Endothelial cell of umbilical vein (primary cell): ENCODE results near the gene ADAT1. TPM values are rescaled to one million over a fixed set of nuclear protein-coding genes. Genes with fewer than 3 reads are reported as not detected.

ENCODE experiments used
- BruUV-seq: library from RNA; stranded (reverse); fragments of 400-500 nt; replicated peaks from 2 replicates; lab custom pipeline; 2021; lab: Mats Ljungman, UMichigan
- CTCF ChIA-PET: fragments of 300-600, 350-600 bp; sonication (Branson Sonifier 250); formaldehyde crosslinking; loops from one replicate; lab custom pipeline; 2021; ENCODE audit warnings: antibody characterized with exemption, inconsistent platforms; lab: Charles Lee
- POLR2A ChIA-PET: fragments of 300-600, 350-600 bp; sonication (Branson Sonifier 250); formaldehyde crosslinking; loops from one replicate; lab custom pipeline; 2021; ENCODE audit warnings: antibody characterized with exemption, inconsistent platforms; lab: Charles Lee
- DNase-seq: peaks from one replicate; pipeline ENCODE4 v3.0.0-alpha.2; 2011; ENCODE audit warnings: low read depth, low spot score
- FAIRE-seq: peaks from 2 replicates; lab custom pipeline; 2011; peaks lifted over from hg19 to GRCh38; lab: Jason Lieb, UNC
- H2AFZ ChIP-seq: 2 replicates; pipeline ENCODE4 v1.6.0; 2012; ENCODE audit warnings: low read depth, low read length, control low read depth, inconsistent platforms
- H3K27ac ChIP-seq: 2 replicates; pipeline ENCODE4 v1.5.1; 2011; ENCODE audit warnings: low read depth, mild to moderate bottlenecking, control low read depth, low read length, moderate library complexity; ENCODE audit not compliant: insufficient read depth
- H3K27me3 ChIP-seq, 2 experiments: 2 replicates each; pipeline versions ENCODE4 v1.6.0 to v1.6.1; 2011; ENCODE audit warnings: low read length in 2 of 2, mixed read lengths in 1 of 2; ENCODE audit not compliant: control insufficient read depth in 2 of 2, insufficient read depth in 2 of 2
- H3K36me3 ChIP-seq, 2 experiments: 2 replicates in 1 of 2; 3 replicates in 1 of 2; pipeline ENCODE4 v1.5.1; 2011; ENCODE audit warnings: low read length in 2 of 2, mild to moderate bottlenecking in 1 of 2, moderate library complexity in 1 of 2; ENCODE audit not compliant: control insufficient read depth in 2 of 2, insufficient read depth in 2 of 2; ENCODE audit errors: extremely low read depth in 1 of 2
- H3K4me1 ChIP-seq: 3 replicates; pipeline ENCODE4 v1.5.1; 2011; ENCODE audit warnings: mild to moderate bottlenecking, low read length; ENCODE audit not compliant: control insufficient read depth, insufficient read depth; ENCODE audit errors: extremely low read depth
- H3K4me2 ChIP-seq: 2 replicates; pipeline ENCODE4 v1.6.1; 2011; ENCODE audit warnings: low read length, control low read depth, mixed read lengths; ENCODE audit not compliant: insufficient read depth
- H3K4me3 ChIP-seq, 3 experiments: fragments of 200-600 bp in 1 of 3; sonication (generic), shearing (Covaris generic) in 1 of 3; replicated peaks in 1 of 3; 2 replicates each; pipeline ENCODE4 v1.5.1; 2011 to 2016; ENCODE audit warnings: control low read depth in 3 of 3, low read length in 3 of 3, mild to moderate bottlenecking in 2 of 3, inconsistent platforms in 1 of 3, low read depth in 1 of 3, moderate library complexity in 1 of 3; ENCODE audit not compliant: insufficient read depth in 1 of 3
- H3K79me2 ChIP-seq: 2 replicates; pipeline ENCODE4 v1.6.0; 2012; ENCODE audit warnings: low read length, inconsistent platforms; ENCODE audit not compliant: control insufficient read depth, insufficient read depth
- H3K9ac ChIP-seq: replicated peaks from 2 replicates; pipeline ENCODE3; 2011; ENCODE audit warnings: low read length, control low read depth; ENCODE audit not compliant: insufficient read depth; ENCODE audit errors: extremely low read depth
- H3K9me1 ChIP-seq: replicated peaks from 3 replicates; pipeline ENCODE4 v1.6.0; 2011; ENCODE audit warnings: mild to moderate bottlenecking, low read length; ENCODE audit not compliant: control insufficient read depth, insufficient read depth; ENCODE audit errors: extremely low read depth
- H3K9me3 ChIP-seq: replicated peaks from 2 replicates; pipeline ENCODE4 v1.5.1; 2012; ENCODE audit warnings: low read length, inconsistent platforms; ENCODE audit not compliant: control insufficient read depth, insufficient read depth
- H4K20me1 ChIP-seq: replicated peaks from 2 replicates; pipeline ENCODE3; 2011; ENCODE audit warnings: mild to moderate bottlenecking, low read length; ENCODE audit not compliant: control insufficient read depth, insufficient read depth; ENCODE audit errors: extremely low read depth
- EZH2 ChIP-seq: IDR thresholded peaks from 2 replicates; pipeline ENCODE4 v1.6.1; 2012; ENCODE audit warnings: borderline replicate concordance, low read depth, mild to moderate bottlenecking, moderate library complexity, low read length, inconsistent platforms; ENCODE audit not compliant: severe bottlenecking
- POLR2A ChIP-seq: IDR thresholded peaks from 2 replicates; pipeline ENCODE4 v1.6.1; 2012; ENCODE audit warnings: low read depth, mild to moderate bottlenecking, control low read depth, low read length
- POLR2AphosphoS5 ChIP-seq: IDR thresholded peaks from 2 replicates; pipeline ENCODE4 v1.6.1; 2012; ENCODE audit warnings: low read depth, mild to moderate bottlenecking, control low read depth, low read length, moderate library complexity; ENCODE audit not compliant: insufficient read depth
- dilution Hi-C: fragments of 300-500 bp; cut with MboI; formaldehyde crosslinking; loops from one replicate; pipeline ENCODE4 v1.15.0; 2019; ENCODE audit warnings: low sequenced_read_pairs; ENCODE audit not compliant: extremely low pct_ligation_motif_present
- intact Hi-C: fragments of 100-400 bp; cut with micrococcal nuclease; formaldehyde crosslinking; loops from one replicate; pipeline ENCODE4 v1.10.0; 2022
- polyA plus RNA-seq, 4 experiments: library from polyadenylated mRNA; depleted of rRNA in 3 of 4; stranded (reverse) in 3 of 4; unstranded in 1 of 4; fragments of >200 nt; gene quantifications; 2 replicates each; pipeline versions ENCODE4 v1.2.1 to v1.2.3, GENCODE V29; 2011 to 2012; ENCODE audit warnings: missing spikeins in 1 of 4
- total RNA-seq: library from RNA; stranded (reverse); gene quantifications from 2 replicates; pipeline ENCODE4 v1.2.3, GENCODE V29; 2021

ADAT1 gene
- total and polyA plus RNA-seq, 2 donors (not counting 3 experiments of a cell fraction or from before 2014, with no cell fraction given) = 27.2 to 56.6 TPM

- H3K9ac ChIP-seq = peak overlapping the region; percentile 94
- peaks cover 0 to 3% of the 10 kb centered on the region in 2 experiments for H3K36me3 ChIP-seq
- no peaks in the 10 kb centered on the region for H3K9me1 ChIP-seq
- peak overlapping the region; percentile 66 for H2AFZ ChIP-seq
- BruUV-seq = TSS peak; percentile 29
- H3K9me3 ChIP-seq = no peaks in the 10 kb centered on the region
- intact Hi-C loops = loop anchor here (1.0 to 5.0 kb wide), 4 partner anchors 131 to 1542 kb away; partner anchors contain the start of gene TMEM170A
- H3K4me1 ChIP-seq = peaks cover 32% of the 10 kb centered on the region
- peaks cover 92% of the 10 kb centered on the region for H3K79me2 ChIP-seq
- H4K20me1 ChIP-seq = peaks cover 6% of the 10 kb centered on the region
- no peaks in the 10 kb centered on the region for H3K27me3 ChIP-seq
- H3K4me3 ChIP-seq = peak overlapping the region; percentile 95 to 98 (median 98)
- ChIA-PET CTCF (interaction anchor here (1.0 to 3.5 kb wide), 3 partner anchors 26 to 115 kb away, joined by 4 to 14 read pairs (median 8); partner anchors contain the start of gene ADAT1), POLR2A (interaction anchor here (1.3 to 1.5 kb wide), 3 partner anchors 26 to 185 kb away, joined by 4 to 12 read pairs (median 10); partner anchors contain the start of gene ADAT1)
- TF ChIP-seq POLR2A (peak; percentile 54), POLR2AphosphoS5 (peak; percentile 35), EZH2 (no peak)
- FAIRE-seq = peak; percentile 89
- H3K4me2 ChIP-seq = peak overlapping the region; percentile 99
- peak overlapping the region; percentile 67 for H3K27ac ChIP-seq
- DNase-seq = peak; percentile 83
- dilution Hi-C loops = no loop called here
These were observed 25.4 kb upstream of the ADAT1 start for GRCh38 chr16:75648265-75649076.
